ENCODE results near the gene PLA2G1B. TPM values are rescaled to one million over a fixed set of nuclear protein-coding genes. Genes with fewer than 3 reads are reported as not detected.

The PLA2G1B gene
- total RNA-seq, 2 experiments from 2014 or later = not detected

DNA sequence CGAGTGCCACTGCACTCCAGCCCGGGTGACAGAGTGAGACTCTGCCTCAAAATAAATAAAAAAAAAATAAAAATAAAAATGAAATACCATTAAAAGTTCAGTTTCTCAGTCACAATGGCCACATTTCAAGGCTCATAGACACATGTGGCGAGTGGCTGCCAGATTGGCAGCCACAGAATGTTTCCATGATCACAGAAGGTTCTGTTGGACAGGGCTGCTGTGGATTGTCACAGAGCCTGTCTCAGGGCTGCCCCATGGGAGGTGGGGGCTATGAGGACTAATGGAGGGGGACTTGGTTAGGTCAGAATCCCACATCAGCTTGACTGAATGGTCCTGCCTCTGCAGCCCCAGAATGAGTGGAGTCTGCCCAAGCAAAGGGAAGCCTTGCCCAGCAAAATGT lies 3.8 kb upstream of the PLA2G1B start:
- TF ChIP-seq, protein P1, sequence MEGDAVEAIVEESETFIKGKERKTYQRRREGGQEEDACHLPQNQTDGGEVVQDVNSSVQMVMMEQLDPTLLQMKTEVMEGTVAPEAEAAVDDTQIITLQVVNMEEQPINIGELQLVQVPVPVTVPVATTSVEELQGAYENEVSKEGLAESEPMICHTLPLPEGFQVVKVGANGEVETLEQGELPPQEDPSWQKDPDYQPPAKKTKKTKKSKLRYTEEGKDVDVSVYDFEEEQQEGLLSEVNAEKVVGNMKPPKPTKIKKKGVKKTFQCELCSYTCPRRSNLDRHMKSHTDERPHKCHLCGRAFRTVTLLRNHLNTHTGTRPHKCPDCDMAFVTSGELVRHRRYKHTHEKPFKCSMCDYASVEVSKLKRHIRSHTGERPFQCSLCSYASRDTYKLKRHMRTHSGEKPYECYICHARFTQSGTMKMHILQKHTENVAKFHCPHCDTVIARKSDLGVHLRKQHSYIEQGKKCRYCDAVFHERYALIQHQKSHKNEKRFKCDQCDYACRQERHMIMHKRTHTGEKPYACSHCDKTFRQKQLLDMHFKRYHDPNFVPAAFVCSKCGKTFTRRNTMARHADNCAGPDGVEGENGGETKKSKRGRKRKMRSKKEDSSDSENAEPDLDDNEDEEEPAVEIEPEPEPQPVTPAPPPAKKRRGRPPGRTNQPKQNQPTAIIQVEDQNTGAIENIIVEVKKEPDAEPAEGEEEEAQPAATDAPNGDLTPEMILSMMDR (conservative IDR thresholded peaks at IDR 0.05; ENCODE audit: low read length) = no peak
- no peak for TF ChIP-seq EZH2phosphoT487 (IDR thresholded peaks at IDR 0.05; ENCODE audit: borderline replicate concordance, low read depth, low read length)
- no peak overlapping the region for H3K4me2 ChIP-seq (ENCODE audit: low read length)
- no peaks in the 10 kb centered on the region for H3K79me2 ChIP-seq (ENCODE audit: insufficient read depth, low read depth, low read length)
- H3K9me3 ChIP-seq (ENCODE audit: low read length) = peaks cover 3% of the 10 kb centered on the region; the same call in 1 of the 2 replicates
- H3K9me2 ChIP-seq (ENCODE audit: insufficient read depth, low read length) = no peaks in the 10 kb centered on the region
- no peaks in the 10 kb centered on the region for H4K20me1 ChIP-seq (ENCODE audit: insufficient read depth, low read length)
- intact Hi-C loops (cut with micrococcal nuclease; ENCODE audit: unreplicated experiment) = no loop called here
- ChIA-PET CTCF (ENCODE audit: unreplicated experiment) (no interaction called here), POLR2A (no interaction called here)
- no peaks in the 10 kb centered on the region for H3K36me3 ChIP-seq (ENCODE audit: insufficient read depth, low read length)
- BruUV-seq (replicated peaks) = no TSS peak
- H3K27ac ChIP-seq (ENCODE audit: low read depth, low read length, poor library complexity, severe bottlenecking) = no peak overlapping the region
- no peak for DNase-seq (ENCODE audit: low spot score)
- no peak overlapping the region for H2AFZ ChIP-seq (ENCODE audit: low read length)
- H3K4me1 ChIP-seq (ENCODE audit: insufficient read depth, low read length, poor library complexity, severe bottlenecking) = no peaks in the 10 kb centered on the region
- H3K4me3 ChIP-seq (ENCODE audit: low read depth, low read length, poor library complexity, severe bottlenecking) = no peak overlapping the region

DNA sequence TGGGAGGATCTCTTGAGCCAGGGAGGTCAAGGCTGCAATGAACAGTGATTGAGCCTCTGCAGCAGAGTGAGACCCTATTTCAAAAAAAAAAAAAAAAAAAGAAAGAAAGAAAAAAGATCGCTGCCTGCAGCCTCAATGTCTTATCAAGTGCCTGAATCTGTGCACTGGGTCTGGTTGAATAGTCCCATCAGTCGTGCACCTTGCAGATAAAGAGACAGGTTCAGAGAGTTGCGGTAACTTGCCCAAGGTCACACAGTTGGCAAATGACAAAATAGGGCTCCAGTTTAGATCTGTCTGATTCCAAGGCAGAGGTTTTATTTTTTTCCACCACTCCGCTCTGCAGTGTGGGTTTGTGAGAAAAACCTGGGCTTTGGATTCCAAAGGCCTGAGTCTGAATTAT lies 649 bp upstream of the PLA2G1B start:
- ChIA-PET CTCF (ENCODE audit: unreplicated experiment) (no interaction called here), POLR2A (interaction anchor here (0.7 kb wide), 1 partner anchor 15 kb away, joined by 6 read pairs; no protein-coding TSS in a partner anchor)
- no peaks in the 10 kb centered on the region for H3K36me3 ChIP-seq (ENCODE audit: insufficient read depth, low read length)
- H3K4me1 ChIP-seq (ENCODE audit: insufficient read depth, low read length, poor library complexity, severe bottlenecking) = peaks cover 4% of the 10 kb centered on the region
- no TSS peak for BruUV-seq (replicated peaks)
- no peak for DNase-seq (ENCODE audit: low spot score)
- no peaks in the 10 kb centered on the region for H3K79me2 ChIP-seq (ENCODE audit: insufficient read depth, low read depth, low read length)
- H3K27ac ChIP-seq (ENCODE audit: low read depth, low read length, poor library complexity, severe bottlenecking) = no peak overlapping the region
- no peak overlapping the region for H3K4me3 ChIP-seq (ENCODE audit: low read depth, low read length, poor library complexity, severe bottlenecking)
- H3K9me2 ChIP-seq (ENCODE audit: insufficient read depth, low read length) = no peaks in the 10 kb centered on the region
- intact Hi-C loops (cut with micrococcal nuclease; ENCODE audit: unreplicated experiment) = no loop called here
- H4K20me1 ChIP-seq (ENCODE audit: insufficient read depth, low read length) = no peaks in the 10 kb centered on the region
- no peaks in the 10 kb centered on the region for H3K9me3 ChIP-seq (ENCODE audit: low read length)
- no peak overlapping the region for H3K4me2 ChIP-seq (ENCODE audit: low read length)
- H2AFZ ChIP-seq (ENCODE audit: low read length) = no peak overlapping the region
- TF ChIP-seq EZH2phosphoT487 (IDR thresholded peaks at IDR 0.05; ENCODE audit: borderline replicate concordance, low read depth, low read length) = no peak
- TF ChIP-seq, protein P1 (conservative IDR thresholded peaks at IDR 0.05; ENCODE audit: low read length) = no peak

DNA sequence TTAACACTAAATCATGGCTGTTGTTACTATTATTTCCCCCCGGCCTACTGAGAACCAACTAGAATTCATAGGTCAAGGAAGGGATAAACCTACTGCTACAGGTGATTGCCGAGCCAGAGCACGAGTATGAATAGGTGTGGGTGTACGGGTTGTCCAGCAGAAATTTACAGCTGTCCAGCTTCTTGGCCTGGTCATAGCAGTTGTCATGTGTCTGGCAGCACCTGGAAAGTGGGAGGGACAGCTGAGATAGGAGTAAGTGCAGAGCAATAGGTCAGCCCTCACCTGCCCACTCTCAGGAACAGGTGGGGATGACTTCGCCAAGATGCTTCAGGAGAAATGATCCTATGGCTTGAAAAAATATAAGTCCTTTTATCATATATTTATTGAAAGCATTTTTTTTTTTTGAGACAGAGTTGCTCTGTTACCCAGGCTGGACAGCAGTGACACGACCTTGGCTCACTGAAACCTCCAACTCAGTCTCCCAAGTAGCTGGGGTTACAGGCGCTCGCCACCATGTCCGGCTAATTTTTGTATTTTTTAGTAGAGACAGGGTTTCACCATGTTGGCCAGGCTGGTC lies 2.6 kb downstream of the PLA2G1B start:
- Histone ChIP-seq H3K27ac (ENCODE audit: low read depth, low read length, poor library complexity, severe bottlenecking) (no peak overlapping the region), H3K79me2 (ENCODE audit: insufficient read depth, low read depth, low read length) (no peaks in the 10 kb centered on the region), H3K4me1 (ENCODE audit: insufficient read depth, low read length, poor library complexity, severe bottlenecking) (peaks cover 4% of the 10 kb centered on the region), H2AFZ (ENCODE audit: low read length) (peak overlapping the region; percentile 88; the same call in 1 of the 2 replicates), H3K36me3 (ENCODE audit: insufficient read depth, low read length) (no peaks in the 10 kb centered on the region), H4K20me1 (ENCODE audit: insufficient read depth, low read length) (no peaks in the 10 kb centered on the region), H3K9me2 (ENCODE audit: insufficient read depth, low read length) (no peaks in the 10 kb centered on the region), H3K4me2 (ENCODE audit: low read length) (peak overlapping the region; percentile 69; the same call in 1 of the 2 replicates), H3K9me3 (ENCODE audit: low read length) (no peaks in the 10 kb centered on the region), H3K4me3 (ENCODE audit: low read depth, low read length, poor library complexity, severe bottlenecking) (no peak overlapping the region)
- intact Hi-C loops (cut with micrococcal nuclease; ENCODE audit: unreplicated experiment) = loop anchor here (1.0 kb wide), 2 partner anchors 97 to 256 kb away; partner anchors contain the start of gene POP5
- ChIA-PET POLR2A (interaction anchor here (0.6 to 1.3 kb wide), 4 partner anchors 106 to 256 kb away, joined by 3 read pairs; partner anchors contain the start of gene POP5), CTCF (ENCODE audit: unreplicated experiment) (interaction anchor here (0.6 kb wide), 1 partner anchor 209 kb away, joined by 4 read pairs; no protein-coding TSS in a partner anchor)
- TF ChIP-seq, protein P1 (conservative IDR thresholded peaks at IDR 0.05; ENCODE audit: low read length) = no peak
- TF ChIP-seq EZH2phosphoT487 (IDR thresholded peaks at IDR 0.05; ENCODE audit: borderline replicate concordance, low read depth, low read length) = no peak
- BruUV-seq (replicated peaks) = no TSS peak
- DNase-seq (ENCODE audit: low spot score) = no peak
